Endothelial cell of umbilical vein (primary cell): ENCODE measurements around the gene GFPT2.

Source experiments
- FOS ChIP-seq: IDR thresholded peaks from 2 replicates; pipeline ENCODE4 v1.6.1; 2011; ENCODE audit warnings: mild to moderate bottlenecking, low read length, moderate library complexity, borderline replicate concordance; ENCODE audit not compliant: insufficient read depth
- GATA2 ChIP-seq: IDR thresholded peaks from 2 replicates; pipeline ENCODE4 v1.7.0; 2011; ENCODE audit warnings: low read depth, mild to moderate bottlenecking, moderate library complexity, mixed read lengths, low read length; ENCODE audit not compliant: insufficient read length, insufficient read depth
- MYC ChIP-seq: IDR thresholded peaks from one replicate; pipeline ENCODE4 v1.6.1; 2011; ENCODE audit warnings: mild to moderate bottlenecking, low read depth, low read length
- POLR2A ChIP-seq: IDR thresholded peaks from 2 replicates; pipeline ENCODE4 v1.6.1; 2012; ENCODE audit warnings: low read depth, mild to moderate bottlenecking, control low read depth, low read length
- POLR2AphosphoS5 ChIP-seq: IDR thresholded peaks from 2 replicates; pipeline ENCODE4 v1.6.1; 2012; ENCODE audit warnings: low read depth, mild to moderate bottlenecking, control low read depth, low read length, moderate library complexity; ENCODE audit not compliant: insufficient read depth
- TF ChIP-seq, protein P1 (sequence below), 2 donors: IDR thresholded peaks; 1 replicate in 1 of 2; 2 replicates in 1 of 2; pipeline ENCODE4 v1.5.1; 2011; ENCODE audit warnings: low read length in 2 of 2, mild to moderate bottlenecking in 2 of 2, moderate library complexity in 2 of 2, control low read depth in 1 of 2, inconsistent platforms in 1 of 2, low read depth in 1 of 2; ENCODE audit not compliant: insufficient read depth in 1 of 2; ENCODE audit errors: extremely low read depth in 1 of 2

DNA sequence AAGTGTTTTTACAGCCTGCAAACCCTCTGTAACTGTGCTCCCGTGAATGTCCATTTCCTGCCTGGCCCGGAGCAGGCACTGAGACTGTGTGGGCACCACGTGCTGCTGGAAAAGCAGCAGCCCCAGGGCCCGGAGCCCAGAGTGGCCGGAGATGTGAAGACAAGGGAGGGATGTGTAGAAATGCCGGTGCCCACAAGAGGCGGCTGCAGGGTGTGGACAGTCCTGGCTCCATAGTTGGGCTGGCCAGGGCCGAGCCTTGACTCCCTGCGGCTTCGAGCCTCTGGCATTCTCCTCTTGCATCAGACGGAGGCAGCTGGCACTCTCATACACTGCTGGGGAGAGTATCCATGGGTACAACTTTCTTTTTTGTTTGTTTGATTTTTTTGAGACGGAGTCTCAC, 13.2 kb upstream of the GFPT2 start:
- TF ChIP-seq POLR2A (no peak), FOS (no peak), POLR2AphosphoS5 (no peak), GATA2 (no peak), MYC (no peak)
- TF ChIP-seq, protein P1, sequence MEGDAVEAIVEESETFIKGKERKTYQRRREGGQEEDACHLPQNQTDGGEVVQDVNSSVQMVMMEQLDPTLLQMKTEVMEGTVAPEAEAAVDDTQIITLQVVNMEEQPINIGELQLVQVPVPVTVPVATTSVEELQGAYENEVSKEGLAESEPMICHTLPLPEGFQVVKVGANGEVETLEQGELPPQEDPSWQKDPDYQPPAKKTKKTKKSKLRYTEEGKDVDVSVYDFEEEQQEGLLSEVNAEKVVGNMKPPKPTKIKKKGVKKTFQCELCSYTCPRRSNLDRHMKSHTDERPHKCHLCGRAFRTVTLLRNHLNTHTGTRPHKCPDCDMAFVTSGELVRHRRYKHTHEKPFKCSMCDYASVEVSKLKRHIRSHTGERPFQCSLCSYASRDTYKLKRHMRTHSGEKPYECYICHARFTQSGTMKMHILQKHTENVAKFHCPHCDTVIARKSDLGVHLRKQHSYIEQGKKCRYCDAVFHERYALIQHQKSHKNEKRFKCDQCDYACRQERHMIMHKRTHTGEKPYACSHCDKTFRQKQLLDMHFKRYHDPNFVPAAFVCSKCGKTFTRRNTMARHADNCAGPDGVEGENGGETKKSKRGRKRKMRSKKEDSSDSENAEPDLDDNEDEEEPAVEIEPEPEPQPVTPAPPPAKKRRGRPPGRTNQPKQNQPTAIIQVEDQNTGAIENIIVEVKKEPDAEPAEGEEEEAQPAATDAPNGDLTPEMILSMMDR (IDR thresholded peaks at IDR 0.05; ENCODE audit: extremely low read depth in 1 of 2, insufficient read depth in 1 of 2, low read depth in 1 of 2, low read length in 2 of 2): no peak
